Measurements from ENCODE around the gene TENM4. TPM values are rescaled to one million over a fixed set of nuclear protein-coding genes. Genes with fewer than 3 reads are reported as not detected.

Gene TENM4
- total and polyA plus RNA-seq, 2 of the 8 experiments (the other 6 are each of a cell fraction or from before 2014, with no cell fraction given): 3.5 to 7.2 TPM

GRCh38 chr11:79018371-79018849 is 422.4 kb downstream of the TENM4 start:
- H4K8ac ChIP-seq (ENCODE audit: extremely low read depth, insufficient read depth, low read length): no peak overlapping the region
- no peaks in the 10 kb centered on the region; the same call in none of the 2 replicates for H3K23me2 ChIP-seq (ENCODE audit: low read depth, low read length)
- ChIA-PET CTCF (ENCODE audit: partially characterized antibody) (interaction anchor here (0.8 kb wide), 1 partner anchor 11 kb away, joined by 3 read pairs; no protein-coding TSS in a partner anchor), POLR2A (ENCODE audit: partially characterized antibody) (no interaction called here)
- no peak overlapping the region for H2BK20ac ChIP-seq (ENCODE audit: low read length)
- H3K56ac ChIP-seq (replicated peaks; ENCODE audit: insufficient read length, low read depth, low read length): no peak overlapping the region
- H3K9ac ChIP-seq (replicated peaks in 1 of 4; ENCODE audit: extremely low read depth in 1 of 4, low read depth in 3 of 4, low read length in 3 of 4): no peak overlapping the region
- no peak overlapping the region for H2AFZ ChIP-seq (ENCODE audit: low read length)
- no peaks in the 10 kb centered on the region for H3K4me1 ChIP-seq (replicated peaks in 1 of 4; ENCODE audit: control insufficient read depth in 3 of 4, insufficient read depth in 4 of 4, low read length in 3 of 4)
- no peak overlapping the region for H2BK5ac ChIP-seq (ENCODE audit: low read depth, low read length)
- H3K36me3 ChIP-seq (ENCODE audit: control insufficient read depth in 2 of 4, insufficient read depth in 4 of 4, low read length in 3 of 4): no peaks in the 10 kb centered on the region
- no peaks in the 10 kb centered on the region for H3K79me2 ChIP-seq (ENCODE audit: control insufficient read depth in 1 of 2, insufficient read depth in 2 of 2, low read length in 2 of 2)
- H3K4ac ChIP-seq (replicated peaks; ENCODE audit: insufficient read length, low read depth, low read length): no peak overlapping the region
- no peak overlapping the region for H3K23ac ChIP-seq (ENCODE audit: insufficient read length)
- 90% methylated on average over 3 of the region's 3 CpGs; no CpG with 5 or more reads in 1 of the 2 experiments for WGBS, 2 experiments (ENCODE audit: extremely low coverage in 1 of 2, insufficient coverage in 1 of 2, insufficient read length in 1 of 2, insufficient replicate concordance in 2 of 2, low coverage in 1 of 2, low lambda C conversion rate in 2 of 2, missing lambda C conversion rate in 1 of 2)
- no peaks in the 10 kb centered on the region for H3K27me3 ChIP-seq (replicated peaks in 1 of 4; ENCODE audit: control insufficient read depth in 3 of 4, extremely low read depth in 1 of 4, insufficient read depth in 3 of 4, low read length in 3 of 4)
- H2BK12ac ChIP-seq (ENCODE audit: low read depth, low read length): no peak overlapping the region
- H4K20me1 ChIP-seq (replicated peaks in 1 of 2; ENCODE audit: control insufficient read depth in 1 of 2, insufficient read depth in 2 of 2, low read length in 2 of 2): no peaks in the 10 kb centered on the region
- no peak overlapping the region for H4K91ac ChIP-seq (replicated peaks; ENCODE audit: insufficient read length, low read length)
- H3K79me1 ChIP-seq (ENCODE audit: low read depth, low read length): no peaks in the 10 kb centered on the region
- H3K4me2 ChIP-seq (ENCODE audit: insufficient read depth in 1 of 2, low read depth in 2 of 2, low read length in 2 of 2): no peak overlapping the region
- H3K14ac ChIP-seq (ENCODE audit: insufficient read length): no peak overlapping the region
- H2AK5ac ChIP-seq (ENCODE audit: low read depth, low read length): no peak overlapping the region
- H4K5ac ChIP-seq (ENCODE audit: insufficient read length, low read depth, low read length): no peak overlapping the region
- H2BK15ac ChIP-seq (ENCODE audit: low read length): no peak overlapping the region
- no peak for FAIRE-seq
- no peak for DNase-seq (ENCODE audit: low read depth in 1 of 2, low spot score in 2 of 2)
- no peaks in the 10 kb centered on the region for H3K9me3 ChIP-seq (ENCODE audit: insufficient read depth in 2 of 2, low read depth in 1 of 2, low read length in 1 of 2)
- no peak overlapping the region for H3K18ac ChIP-seq (ENCODE audit: extremely low read depth, low read length)
- no peak overlapping the region for H3K4me3 ChIP-seq (ENCODE audit: extremely low read depth in 1 of 4, insufficient read depth in 2 of 4, low read depth in 3 of 4, low read length in 4 of 4)
- no peak overlapping the region for H3K27ac ChIP-seq (ENCODE audit: low read depth, low read length)
- H2BK120ac ChIP-seq (replicated peaks; ENCODE audit: low read depth, low read length): no peak overlapping the region
- TF ChIP-seq CREB1 (IDR thresholded peaks at IDR 0.05) (no peak), KDM5A (IDR thresholded peaks at IDR 0.05; ENCODE audit: low read length) (no peak), ZNF274 (IDR thresholded peaks at IDR 0.05; ENCODE audit: borderline replicate concordance, extremely low read depth, low read length) (no peak)
